ENCODE data around the gene RNF223.

DNA sequence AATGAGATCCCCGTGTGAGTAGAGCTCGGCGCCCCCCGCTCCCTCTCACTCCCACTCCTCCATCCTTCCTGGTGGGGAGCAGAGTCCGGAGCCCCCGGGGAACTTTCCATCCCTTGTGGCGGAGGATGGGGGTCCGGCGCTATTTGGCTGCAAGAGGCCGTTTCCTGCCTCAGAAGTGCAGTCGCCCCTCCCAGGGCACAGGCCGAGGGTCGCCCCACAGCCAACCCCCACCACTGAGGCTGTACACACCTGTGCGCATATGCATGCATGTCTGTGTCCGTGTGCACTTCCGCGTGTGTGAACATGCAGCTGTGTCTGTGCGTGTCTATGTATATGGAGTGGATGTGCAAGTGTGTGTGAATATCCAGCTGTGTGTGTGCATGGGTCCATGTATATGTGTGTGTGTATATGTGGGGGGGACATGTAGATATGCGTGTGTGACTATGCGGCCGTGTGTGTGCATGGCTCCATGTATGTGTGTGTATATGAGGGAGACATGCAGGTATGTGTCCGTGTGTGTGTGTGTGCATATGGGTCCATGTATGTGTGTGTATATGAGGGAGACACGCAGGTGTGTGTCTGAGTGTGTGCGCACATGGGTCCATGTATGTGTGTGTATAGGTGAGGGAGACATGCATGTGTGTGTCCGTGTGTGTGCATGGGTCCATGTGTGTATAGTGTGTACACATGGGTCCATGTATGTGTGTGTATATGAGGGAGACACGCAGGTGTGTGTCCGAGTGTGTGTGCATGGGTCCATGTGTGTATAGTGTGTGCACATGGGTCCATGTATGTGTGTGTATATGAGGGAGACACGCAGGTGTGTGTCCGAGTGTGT is 21.9 kb downstream of the RNF223 start:
- TF ChIP-seq GATA3 (IDR thresholded peaks at IDR 0.05; ENCODE audit: low read depth, low read length) (no peak), GATA2 (IDR thresholded peaks at IDR 0.05; ENCODE audit: low read depth, low read length) (no peak)
